Measurements from ENCODE around the gene FAM240A.

GRCh38 chr3:46660003-46660402 lies 47.7 kb downstream of the FAM240A start:
- TF ChIP-seq CTCF (IDR thresholded peaks at IDR 0.05; ENCODE audit: extremely low read depth in 1 of 2, insufficient read depth in 1 of 2, low read depth in 1 of 2, low read length in 2 of 2) = no peak
- TF ChIP-seq EZH2 (IDR thresholded peaks at IDR 0.05; ENCODE audit: borderline replicate concordance, low read depth, low read length, severe bottlenecking) = no peak
- no peak for TF ChIP-seq POLR2A (IDR thresholded peaks at IDR 0.05; ENCODE audit: low read depth, low read length)
- TF ChIP-seq MYC (IDR thresholded peaks at IDR 0.05; ENCODE audit: low read depth, low read length) = no peak
- TF ChIP-seq GATA2 (IDR thresholded peaks at IDR 0.05; ENCODE audit: insufficient read depth, insufficient read length, low read depth, low read length) = no peak
- TF ChIP-seq POLR2AphosphoS5 (IDR thresholded peaks at IDR 0.05; ENCODE audit: insufficient read depth, low read depth, low read length) = no peak

Measured in endothelial cell of umbilical vein (primary cell).